HL-60/S4 (cell line): ENCODE measurements around the gene AFAP1.
"Not testable (repeated sequence)": the region's sequence is repeated elsewhere in the genome, so short reads cannot be mapped to it uniquely, and the experiment has no call there.

Experiments
- in situ Hi-C: fragments of 300-500 bp; cut with MboI; formaldehyde crosslinking; loops from 2 replicates; pipeline ENCODE4 v1.14.3; 2022; ENCODE audit warnings: low sequenced_read_pairs

The AFAP1 gene

DNA sequence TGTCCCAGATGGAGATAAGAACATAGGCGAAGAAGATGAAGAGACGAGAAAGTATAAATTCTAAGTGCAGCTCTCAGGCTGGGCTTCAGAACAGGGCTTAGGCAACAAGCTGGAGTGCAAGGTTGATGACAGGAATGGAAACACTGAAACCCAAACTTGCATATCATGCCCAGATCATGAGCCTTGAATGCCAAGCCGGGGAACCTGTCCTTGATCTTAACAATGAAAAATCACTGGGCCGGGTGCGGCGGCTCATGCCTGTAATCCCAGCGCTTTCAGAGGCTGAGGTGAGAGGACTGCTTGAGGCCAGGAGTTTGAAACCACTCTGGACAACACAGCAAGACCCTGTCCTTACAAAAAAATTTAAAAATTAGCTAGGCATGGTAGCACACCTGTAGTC lies 17.2 kb downstream of the AFAP1 start:
- in situ Hi-C loops, result no loop called here

DNA sequence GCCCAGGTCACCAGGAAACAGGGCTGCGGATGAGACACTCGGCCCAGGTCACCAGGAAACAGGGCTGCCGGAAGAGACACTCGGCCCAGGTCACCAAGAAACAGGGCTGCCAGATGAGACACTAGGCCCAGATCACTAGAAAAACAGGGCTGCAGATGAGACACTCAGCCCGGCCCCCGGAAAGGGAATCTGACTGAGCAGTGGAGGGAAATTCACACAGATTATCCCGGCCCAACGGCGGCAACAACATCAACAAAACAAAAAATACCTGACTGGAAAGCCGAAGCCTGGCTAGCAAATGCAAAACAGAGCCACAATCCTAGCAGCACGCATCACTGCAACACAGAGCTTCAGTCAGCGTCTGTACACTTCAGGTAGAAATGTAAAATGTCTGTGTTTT lies 20.7 kb downstream of the AFAP1 start:
- in situ Hi-C loops, result no loop called here

DNA sequence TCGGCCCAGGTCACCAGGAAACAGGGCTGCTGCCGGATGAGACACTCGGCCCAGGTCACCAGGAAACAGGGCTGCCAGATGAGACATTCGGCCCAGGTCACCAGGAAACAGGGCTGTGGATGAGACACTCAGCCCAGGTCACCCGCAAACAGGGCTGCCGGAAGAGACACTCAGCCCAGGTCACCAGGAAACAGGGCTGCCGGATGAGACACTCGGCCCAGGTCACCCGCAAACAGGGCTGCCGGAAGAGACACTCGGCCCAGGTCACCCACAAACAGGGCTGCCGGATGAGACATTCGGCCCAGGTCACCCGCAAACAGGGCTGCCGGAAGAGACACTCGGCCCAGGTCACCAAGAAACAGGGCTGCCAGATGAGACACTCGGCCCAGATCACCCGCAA lies 21.5 kb downstream of the AFAP1 start:
- in situ Hi-C loops, result not testable (repeated sequence)

DNA sequence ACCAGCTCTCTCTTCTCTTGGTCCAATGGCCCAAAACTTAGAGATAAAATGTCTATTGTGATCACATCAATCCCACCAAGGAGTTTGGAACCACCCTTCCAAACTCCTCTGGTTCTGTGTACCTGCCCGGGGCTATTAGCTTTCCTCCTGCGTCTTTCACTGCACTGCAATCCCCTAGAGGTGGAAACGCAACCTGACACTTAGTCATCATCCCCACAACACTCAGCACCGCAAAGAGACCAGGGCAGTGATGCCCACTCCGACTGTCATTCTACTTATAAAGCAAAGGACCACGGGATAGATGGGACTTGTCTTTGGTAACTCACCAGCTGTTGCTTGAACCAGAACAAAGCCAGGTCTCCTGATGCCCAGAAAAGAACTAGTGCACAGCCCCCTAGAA lies 22.0 kb downstream of the AFAP1 start:
- in situ Hi-C loops, result no loop called here

DNA sequence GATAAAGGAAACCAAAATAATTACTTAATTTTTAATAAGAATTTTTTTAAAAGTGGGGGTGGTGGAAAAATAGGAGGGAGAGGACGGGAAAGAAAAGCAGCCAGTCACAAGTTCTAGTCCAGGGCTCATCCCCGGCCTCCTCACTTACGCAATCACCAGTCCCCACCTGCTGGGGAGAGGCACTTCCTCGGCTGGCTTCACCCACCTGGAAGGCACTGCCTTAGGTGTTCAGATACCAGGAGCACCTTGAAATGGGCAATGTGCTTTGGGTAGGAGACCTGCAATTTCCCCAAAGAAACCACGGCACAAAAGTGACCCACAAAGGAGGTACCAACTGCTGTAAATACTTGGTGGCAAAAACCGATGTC lies 23.8 kb downstream of the AFAP1 start:
- in situ Hi-C loops, result no loop called here

DNA sequence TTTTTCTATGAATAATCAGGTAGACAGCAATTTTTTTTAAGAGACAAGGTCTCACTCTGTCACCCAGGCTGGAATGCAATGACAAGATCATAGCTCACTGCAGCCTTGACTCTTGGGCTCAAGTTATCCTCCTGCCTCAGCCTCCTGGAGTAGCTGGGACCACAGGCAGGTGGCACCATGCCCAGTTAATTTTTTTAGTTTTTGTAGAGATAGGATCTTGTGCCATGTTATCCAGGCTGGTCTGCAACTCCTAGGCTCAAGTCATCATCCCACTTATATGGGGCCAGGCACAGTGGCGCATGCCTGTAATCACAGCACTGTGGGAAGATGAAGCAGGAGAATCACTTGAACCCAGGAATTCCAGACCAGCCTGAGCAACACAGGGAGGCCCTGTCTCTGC lies 26.8 kb downstream of the AFAP1 start:
- in situ Hi-C loops, result no loop called here

DNA sequence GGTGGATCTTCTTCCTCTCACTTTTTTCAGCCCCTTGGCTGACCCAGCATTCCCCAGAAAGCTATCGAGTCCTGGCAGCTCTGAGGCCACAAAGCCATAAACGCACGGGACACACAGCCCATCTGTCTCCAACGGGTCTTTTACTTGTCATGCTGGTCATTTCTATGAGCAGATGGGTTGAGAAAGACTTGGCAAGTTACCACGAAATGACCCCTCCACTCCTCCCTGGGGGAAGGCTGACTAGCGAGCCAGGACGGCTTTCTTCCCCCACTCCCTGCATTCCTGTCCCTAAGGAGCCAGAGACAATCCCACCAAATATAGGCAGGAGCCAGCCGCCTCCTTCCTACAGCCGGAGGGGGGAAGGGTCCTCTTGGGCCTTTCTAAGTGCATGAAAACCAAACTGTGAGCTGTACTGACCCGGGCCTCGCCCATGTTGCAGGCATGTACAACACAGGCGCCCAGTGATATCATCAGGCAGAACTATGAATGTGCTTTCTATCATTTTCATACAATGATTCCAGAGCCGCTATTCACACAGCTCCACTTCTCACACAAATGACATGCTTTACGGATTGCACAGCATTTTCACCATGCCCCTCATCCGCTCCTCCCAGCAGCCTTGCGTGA lies 28.6 kb downstream of the AFAP1 start:
- in situ Hi-C loops, result no loop called here

DNA sequence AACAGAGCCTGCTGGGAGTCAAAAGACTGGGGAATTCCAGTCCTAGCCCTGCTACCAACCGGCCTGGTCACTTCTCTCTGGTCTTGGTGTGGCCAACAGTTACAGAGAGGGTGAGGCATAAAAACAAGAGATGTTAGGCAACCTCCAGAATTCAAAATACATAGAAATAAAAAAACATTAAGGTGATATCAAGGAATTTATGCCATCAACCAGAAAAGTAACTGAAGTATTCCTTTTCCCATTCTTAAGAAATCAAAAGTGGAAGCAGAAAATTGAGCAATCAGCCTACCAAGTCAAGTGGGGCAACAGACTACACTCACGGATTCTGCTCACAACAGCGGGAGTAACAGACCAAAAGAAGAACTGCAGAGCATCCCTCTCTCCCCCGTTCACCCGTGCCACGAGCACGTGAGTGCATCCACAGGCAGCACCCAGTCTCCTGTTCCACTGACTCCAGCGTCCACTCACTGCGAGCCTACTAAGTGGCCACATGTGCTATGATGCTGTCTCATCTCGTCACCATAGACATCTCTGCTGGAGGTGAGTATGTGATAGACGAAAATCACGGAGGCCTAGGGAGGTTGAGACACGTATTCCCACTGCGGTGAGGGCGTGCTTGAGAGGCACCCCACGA lies 29.3 kb downstream of the AFAP1 start:
- in situ Hi-C loops, result no loop called here

DNA sequence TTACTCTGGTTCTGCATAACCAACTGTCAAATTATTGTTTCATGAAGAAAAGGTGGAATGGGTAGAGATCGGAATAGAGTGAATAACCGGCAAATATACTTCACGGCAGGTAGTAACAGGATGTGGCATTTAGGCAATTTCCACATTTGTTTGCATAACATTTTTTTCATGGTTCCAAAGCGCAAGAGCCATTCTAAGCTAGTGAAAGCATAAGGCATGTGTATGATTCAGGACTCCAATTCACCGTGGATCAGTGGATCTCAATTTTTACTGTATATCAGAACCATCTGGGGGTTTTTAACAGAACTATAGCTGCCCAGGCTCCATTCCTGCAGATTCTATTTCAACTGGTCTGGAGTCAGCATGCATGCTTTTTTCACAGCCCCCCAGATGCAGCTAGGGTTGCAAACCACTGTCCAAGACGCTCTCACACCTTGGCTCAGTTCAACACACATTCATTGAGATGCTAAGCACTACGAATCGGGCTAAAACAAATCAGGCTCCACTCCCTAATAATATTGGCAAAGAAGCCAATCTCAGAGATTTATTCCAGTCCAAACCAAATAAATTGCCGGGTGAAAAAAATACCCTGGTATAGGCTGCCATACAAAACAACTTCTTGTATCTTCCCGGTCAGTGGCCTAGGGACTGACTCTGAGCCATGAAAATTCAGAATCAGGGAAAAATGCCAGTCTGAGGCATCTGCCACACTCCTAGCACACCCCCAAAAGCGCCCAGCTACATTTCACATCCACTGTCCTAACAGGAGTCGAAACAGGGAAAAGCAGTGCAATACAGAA lies 30.0 kb downstream of the AFAP1 start:
- in situ Hi-C loops, result no loop called here

DNA sequence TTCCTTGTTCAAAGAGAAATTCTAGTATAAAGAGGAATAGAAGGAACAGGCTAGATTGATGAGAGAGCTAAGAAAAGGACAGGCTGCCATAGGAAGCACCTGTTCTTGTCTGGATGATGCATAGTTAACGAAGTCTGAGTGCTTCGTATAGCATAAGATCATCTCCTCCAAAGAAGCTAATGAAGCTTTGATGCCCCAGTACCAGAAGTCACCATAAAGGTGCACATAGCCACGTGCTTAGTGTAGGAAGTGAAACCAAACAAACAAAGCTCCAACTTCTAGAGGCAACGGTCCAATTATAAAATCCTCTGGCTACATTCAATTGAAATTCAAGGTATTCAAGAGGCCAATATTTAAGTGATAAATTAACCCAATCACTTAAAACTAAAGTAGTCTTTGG lies 31.0 kb downstream of the AFAP1 start:
- in situ Hi-C loops, result no loop called here

DNA sequence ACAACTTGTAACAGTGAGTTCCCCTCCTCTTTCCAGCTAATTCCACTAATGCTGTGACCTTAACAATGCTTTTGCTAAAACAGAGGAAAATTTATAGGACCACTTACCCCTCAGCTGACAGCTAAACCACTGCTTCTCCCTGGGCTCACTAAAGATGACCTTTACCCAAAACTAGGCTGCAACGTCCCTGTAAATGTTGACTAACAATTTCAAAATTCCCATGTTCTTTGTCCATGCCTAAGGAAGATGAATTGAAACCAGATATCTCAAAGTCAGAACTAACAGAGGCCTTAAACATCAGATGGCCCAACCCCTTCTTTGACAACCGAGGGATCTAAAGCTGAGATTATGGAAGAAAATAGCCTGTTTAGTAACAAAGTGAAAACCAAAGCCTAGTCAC lies 32.5 kb downstream of the AFAP1 start:
- in situ Hi-C loops, result no loop called here

DNA sequence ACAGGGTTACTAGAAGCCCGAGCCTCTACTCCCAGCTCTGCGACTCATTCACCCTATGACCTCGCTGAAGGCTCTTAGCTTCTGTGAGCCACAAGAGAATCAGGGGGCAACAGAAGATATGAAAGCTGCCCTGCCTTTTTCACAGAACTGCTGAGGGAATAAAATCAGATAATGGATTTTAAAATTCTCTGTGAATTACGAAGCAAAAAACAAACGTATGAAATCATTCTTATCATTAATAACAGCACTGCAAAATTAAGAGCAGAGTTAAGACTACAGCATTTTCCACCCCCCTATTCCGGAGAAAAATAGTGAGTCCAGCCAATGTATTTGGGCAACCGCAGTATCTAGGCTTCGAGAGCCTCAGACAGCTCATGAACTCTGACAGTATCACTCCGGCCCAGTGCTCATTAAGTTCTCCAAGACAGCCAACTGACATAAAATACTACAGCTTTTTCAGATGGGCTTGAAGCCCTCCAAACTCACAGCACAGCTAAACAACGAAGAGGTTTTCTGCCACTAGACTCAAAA lies 33.4 kb downstream of the AFAP1 start:
- in situ Hi-C loops, result no loop called here

DNA sequence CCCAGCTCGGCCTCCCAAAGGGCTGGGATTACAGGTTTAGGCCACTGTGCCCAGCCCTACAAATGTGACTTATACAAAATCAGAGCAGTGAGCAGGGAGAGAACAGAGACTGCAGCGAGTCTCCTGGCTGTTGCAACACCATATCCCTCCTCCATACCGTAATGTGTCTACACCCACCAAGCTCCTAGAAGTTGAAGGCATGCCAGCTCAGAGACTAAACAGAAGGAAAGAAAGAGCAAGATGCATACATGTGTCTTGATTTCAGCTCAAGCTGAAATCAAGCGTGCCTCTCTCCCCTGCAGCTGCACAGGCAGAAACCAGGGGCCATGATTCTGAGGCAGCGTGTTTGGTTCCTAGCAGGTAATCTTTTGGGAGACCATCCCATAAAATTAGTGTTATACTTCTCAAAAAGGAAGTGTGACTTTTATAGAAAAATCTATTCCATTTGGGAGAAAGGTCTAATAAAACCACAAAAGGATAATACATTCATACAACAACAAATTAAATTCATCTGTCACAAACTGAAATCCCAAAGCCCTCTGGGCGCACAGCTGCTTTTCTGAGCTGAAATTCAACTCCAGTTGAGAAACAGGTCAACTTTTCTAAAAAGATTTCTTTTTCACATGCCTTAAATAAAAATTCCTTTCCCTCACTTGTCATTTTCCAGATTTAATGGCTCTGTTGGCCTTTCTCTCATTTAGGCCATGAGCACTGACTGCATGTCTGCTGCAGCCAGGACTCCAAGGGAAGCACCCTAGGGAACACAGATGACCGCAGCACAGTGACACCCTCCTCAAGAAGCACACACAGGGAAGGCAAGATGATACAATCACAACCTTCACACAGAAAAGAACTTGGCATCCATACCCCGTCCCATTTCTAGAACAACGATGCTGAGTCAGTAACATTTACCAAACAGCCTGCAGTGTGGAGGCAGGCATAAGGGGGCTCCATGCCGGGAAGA lies 34.4 kb downstream of the AFAP1 start:
- in situ Hi-C loops, result no loop called here

DNA sequence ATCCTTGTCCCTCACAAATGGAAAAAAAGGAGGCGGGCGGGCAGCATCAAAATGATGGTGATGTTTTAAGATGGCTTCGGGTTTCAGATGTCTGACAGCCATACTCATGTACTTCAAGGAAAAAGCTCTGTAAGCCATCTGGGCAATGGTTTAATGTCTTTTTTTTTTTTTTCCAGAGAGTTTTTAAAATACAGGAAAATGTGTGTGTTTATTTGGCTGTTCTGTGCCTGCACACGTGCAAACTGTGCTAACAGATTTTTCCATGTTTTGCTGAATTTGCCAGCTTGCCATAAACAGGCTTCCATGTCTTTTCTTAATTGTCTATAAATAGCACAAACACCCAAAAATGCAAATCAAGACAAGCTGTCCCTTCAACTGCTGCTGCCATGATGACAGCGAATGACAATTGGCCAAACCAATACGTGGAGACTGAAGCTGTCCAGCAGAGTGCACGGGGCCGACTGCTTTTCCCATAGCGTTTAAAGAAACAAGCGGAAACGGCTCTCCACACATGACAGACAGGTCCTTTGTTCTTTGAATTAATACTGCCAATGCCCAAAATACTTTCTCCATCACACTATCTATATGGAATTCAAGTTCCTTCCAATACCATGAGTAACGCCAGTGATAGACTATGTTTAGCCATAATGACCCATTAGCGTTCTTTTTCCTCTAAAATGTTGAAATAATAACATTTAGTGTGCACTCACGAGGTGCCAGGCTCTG lies 35.7 kb downstream of the AFAP1 start:
- in situ Hi-C loops, result no loop called here

DNA sequence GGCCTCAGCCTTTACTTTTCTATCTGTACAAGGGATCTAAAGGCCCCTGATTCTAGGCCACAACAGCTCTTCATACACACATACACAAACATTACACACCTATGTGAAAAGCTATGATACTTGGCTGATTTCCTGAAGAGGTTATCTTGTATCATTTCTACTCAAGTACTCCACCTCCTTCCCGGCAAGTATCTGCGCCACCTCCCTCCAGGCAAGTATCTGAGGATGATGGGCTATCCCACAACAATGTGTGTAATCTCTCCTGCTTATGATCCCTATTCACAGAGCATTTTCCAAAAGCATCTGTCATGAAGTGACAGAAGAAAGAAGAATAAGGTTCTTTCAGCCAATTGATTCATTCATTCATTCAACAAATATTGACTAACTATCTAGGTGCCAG lies 36.8 kb downstream of the AFAP1 start:
- in situ Hi-C loops, result no loop called here

DNA sequence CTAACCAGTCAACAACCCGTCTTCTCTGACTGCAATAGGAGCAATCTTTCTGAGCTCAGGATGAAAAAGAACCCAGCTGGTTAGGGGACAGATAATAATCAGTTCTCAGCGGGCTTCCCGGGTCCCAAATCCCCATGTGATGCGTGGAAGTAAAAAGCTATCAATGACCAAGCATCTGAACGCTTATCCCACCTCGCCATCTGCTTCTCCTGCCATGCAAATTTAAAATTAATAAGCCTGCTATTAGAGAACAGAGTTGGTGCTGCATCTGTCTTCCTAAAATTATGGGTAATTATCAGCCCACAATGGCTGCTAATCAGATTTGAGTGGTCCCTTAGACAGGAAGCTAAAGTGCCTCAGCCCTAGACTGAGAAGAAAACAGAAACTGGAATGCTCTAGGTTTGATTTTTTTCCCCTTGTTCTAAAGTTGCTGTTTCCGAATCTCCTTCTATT lies 37.5 kb downstream of the AFAP1 start:
- in situ Hi-C loops, result no loop called here

DNA sequence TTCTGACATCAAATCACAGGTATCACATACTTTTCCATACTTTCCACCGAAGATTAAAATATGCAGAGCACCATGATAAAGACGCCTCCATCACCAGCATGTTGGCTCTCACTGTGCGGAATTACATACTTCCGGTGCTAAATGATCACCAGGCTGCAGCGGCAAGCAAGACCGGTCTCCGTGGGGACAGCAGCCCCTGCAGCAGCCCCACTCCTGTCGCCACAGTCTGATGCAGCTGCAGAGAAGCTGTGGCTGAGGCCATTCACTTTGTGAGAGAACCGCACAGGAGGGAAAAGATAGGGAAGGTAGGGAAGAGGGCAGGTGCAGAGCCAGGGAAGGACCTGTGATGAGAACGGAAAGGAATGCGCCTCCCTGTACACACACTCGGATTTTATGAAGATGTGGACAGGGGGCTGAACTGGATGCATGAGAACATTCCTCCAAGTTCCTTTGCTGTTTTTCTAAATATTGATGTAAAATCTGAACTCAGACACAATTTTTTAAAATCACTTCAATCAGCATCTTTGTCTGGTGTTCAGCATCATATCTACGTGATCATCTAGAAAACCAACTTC lies 38.3 kb downstream of the AFAP1 start:
- in situ Hi-C loops, result no loop called here

DNA sequence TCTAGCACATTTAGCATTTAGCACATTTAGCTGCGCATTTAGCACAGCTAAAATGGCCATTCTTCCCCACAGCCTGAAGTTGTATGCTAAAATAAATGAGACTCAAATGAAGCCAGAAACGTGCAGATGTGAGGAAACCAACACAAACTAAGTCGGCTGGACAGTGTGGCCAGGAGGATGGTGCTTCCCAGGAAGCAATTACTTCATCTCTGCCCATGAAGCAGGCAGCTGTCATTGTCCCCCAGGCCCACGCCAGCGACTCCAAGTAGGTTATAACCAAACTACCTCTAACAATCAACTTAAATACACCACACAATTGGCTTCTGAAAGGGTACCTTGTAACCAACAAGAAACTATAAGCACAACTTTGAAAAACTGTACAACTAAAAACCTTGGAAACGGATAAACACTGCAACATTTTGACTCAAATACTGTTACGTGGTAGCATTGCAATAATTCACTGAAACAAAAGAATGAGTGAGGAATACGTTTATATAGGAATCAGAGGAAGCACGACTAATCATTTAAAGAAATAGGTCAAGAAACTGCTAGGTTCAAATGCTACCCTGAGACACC lies 39.2 kb downstream of the AFAP1 start:
- in situ Hi-C loops, result no loop called here

DNA sequence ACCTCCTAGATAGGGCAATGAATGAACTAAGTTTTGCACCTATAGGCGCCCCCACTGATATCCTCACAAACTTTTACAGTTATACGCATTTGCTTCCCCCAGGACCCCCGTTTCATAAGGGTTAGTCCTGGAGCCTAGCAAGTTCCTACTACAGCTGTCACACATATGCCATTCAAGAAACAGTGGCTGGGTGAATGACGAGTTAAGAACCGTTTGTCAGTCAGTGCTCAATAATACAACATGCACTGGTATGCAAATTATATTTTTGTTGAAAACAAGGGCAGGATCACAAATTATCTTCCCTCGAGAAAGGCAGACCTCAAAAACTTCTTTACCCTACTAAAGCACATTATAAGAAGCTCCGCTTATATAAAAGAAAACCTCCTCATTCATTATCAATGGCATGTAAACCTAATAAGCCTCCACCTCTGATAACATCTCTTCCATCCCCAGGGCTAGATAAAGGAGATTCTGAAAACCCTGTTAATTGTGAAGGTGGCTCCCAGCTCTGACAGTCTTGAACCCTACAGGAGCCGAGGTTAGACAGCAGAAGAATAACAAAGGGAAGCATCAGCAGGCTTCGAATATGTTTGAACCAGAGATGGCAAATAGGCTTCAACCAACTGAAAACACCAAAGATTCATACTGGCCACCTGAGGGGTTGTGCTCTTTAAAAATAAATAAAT lies 40.3 kb downstream of the AFAP1 start:
- in situ Hi-C loops, result no loop called here
